Brain microvascular endothelial cell (primary cell): ENCODE results near the gene PHACTR3.

Experiments used
- DNase-seq: peaks from one replicate; pipeline ENCODE4 v3.0.0-alpha.2; 2020
- H3K27ac ChIP-seq: fragments of 250-450 bp; sonication (Bioruptor Pico); 2 replicates; pipeline ENCODE4 v1.5.1; 2020; ENCODE audit warnings: mild to moderate bottlenecking, moderate library complexity
- H3K27me3 ChIP-seq: fragments of 250-450 bp; sonication (Bioruptor Pico); replicated peaks from 2 replicates; pipeline ENCODE4 v1.5.1; 2020; ENCODE audit warnings: mild to moderate bottlenecking
- H3K36me3 ChIP-seq: fragments of 250-450 bp; sonication (Bioruptor Pico); replicated peaks from 2 replicates; pipeline ENCODE4 v1.5.1; 2020; ENCODE audit warnings: mild to moderate bottlenecking
- H3K4me3 ChIP-seq: 2 replicates; pipeline ENCODE4 v1.5.1; 2011; ENCODE audit warnings: low read depth, mild to moderate bottlenecking, control low read depth, low read length, moderate library complexity
- in situ Hi-C: cut with HindIII; loops from 2 replicates; pipeline ENCODE4 v1.10.0; 2017; ENCODE audit warnings: low sequenced_read_pairs, low pct_ligation_motif_present
- TF ChIP-seq, protein P1 (sequence below): IDR thresholded peaks from 2 replicates; pipeline ENCODE4 v1.5.1; 2011; ENCODE audit warnings: low read depth, mild to moderate bottlenecking, moderate library complexity, low read length, control low read depth, inconsistent platforms; ENCODE audit errors: missing control alignments

PHACTR3 gene

DNA sequence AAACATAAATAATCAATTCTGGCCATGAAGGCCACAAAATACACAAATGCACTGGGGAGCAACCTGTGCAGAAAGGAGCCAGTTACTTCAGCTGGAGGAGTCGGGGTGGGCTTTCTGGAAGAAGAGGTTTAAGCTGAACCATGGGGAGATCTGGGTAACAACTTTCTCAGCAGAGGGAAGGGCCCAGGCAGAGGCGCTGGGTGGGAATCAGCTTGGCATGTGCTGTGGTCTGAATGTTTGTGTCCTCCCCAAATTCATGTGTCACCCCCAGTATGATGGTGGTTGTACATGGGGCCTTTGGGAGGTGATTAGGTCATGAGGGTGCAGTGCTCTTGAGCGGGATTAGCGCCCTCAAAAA is 221.2 kb downstream of the PHACTR3 start:
- in situ Hi-C loops = no loop called here
- Histone ChIP-seq H3K36me3 (no peaks in the 10 kb centered on the region), H3K4me3 (no peak overlapping the region), H3K27me3 (no peaks in the 10 kb centered on the region), H3K27ac (no peak overlapping the region)
- TF ChIP-seq, protein P1, sequence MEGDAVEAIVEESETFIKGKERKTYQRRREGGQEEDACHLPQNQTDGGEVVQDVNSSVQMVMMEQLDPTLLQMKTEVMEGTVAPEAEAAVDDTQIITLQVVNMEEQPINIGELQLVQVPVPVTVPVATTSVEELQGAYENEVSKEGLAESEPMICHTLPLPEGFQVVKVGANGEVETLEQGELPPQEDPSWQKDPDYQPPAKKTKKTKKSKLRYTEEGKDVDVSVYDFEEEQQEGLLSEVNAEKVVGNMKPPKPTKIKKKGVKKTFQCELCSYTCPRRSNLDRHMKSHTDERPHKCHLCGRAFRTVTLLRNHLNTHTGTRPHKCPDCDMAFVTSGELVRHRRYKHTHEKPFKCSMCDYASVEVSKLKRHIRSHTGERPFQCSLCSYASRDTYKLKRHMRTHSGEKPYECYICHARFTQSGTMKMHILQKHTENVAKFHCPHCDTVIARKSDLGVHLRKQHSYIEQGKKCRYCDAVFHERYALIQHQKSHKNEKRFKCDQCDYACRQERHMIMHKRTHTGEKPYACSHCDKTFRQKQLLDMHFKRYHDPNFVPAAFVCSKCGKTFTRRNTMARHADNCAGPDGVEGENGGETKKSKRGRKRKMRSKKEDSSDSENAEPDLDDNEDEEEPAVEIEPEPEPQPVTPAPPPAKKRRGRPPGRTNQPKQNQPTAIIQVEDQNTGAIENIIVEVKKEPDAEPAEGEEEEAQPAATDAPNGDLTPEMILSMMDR = no peak
- no peak for DNase-seq

DNA sequence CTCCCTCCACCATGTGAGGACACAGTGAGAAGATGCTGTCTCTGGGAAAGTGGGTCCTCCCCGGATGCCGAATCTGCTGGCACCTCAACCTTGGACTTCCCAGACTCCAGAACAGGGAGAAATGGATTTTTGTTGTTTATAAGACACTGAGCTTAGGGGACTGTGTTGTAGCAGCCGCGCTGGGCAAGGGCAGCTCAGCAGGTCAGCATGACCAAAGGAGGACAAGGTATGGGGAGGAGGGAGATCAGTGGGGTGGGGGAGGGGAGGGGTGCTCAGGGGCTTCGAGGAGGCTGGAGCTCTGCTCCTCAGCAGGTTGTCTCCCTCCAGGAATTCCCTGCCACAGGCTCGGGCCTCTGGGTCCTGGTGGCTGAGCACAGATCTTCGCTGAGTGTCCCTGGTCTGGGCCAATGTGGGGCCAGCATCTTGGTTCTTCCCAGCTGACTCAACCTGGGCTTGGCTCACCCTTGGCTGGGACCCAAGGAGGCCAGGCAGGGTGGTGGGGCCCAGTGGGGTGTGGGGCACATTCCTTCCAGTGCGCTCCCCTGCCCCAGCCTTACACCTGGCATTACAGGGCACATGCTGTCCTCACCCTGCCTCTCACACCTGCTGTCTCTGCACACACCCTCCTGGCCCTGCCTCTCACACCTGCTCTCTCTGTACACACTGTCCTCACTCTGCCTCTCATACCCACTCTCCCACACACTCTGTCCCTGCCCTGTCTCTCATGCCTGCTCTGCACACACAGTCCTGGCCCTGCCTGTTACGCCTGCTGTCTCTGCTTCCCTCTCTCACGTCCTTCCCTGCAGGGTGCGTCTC is 221.8 kb downstream of the PHACTR3 start:
- Histone ChIP-seq H3K36me3 (no peaks in the 10 kb centered on the region), H3K27me3 (no peaks in the 10 kb centered on the region), H3K4me3 (no peak overlapping the region), H3K27ac (no peak overlapping the region)
- TF ChIP-seq, protein P1 = no peak
- no peak for DNase-seq
- in situ Hi-C loops = no loop called here

DNA sequence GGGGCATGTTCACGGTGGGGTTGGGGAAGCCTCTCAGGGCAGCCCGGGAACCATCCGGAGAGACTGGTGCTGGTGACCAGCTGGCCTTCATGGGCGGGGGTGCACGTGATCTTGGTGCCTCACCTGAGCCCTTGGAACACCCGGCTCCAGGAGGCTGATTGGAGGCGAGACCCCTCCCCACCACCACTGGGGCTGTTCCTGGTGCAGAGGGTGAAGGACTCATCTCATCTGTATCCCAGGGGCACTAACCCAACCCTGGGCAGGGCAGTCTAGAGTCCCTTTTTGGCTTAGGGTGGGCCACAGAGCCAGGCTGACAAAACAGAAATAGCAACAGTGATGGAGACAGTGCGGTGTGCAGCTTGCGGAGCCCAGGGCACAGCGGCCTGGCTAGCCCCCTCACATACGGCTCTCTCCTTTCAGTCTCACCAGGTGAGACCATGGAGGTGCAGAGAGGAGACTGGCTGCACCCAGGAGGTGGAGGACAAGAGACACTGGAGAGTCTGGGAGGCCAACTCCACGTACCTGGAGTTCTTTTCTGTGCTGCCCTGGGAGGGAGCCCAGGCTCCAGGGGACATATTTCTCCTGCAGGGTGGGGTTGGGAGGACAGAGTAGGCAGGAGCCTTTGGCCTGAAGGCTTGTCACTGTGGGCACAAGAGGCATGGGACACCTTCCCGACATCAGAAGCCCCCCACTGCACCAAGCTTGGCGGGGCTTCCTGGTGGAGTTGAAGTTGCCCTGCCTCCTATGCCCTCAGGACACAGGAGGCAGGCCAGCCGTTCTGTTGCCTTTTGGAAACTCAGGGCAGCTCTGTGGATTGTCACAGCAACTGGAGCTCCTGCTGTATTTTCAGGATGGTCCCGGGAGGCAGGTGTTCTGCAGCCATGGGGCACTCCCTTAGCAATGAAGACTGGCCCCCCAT is 223.1 kb downstream of the PHACTR3 start:
- in situ Hi-C loops = no loop called here
- Histone ChIP-seq H3K4me3 (no peak overlapping the region), H3K27ac (no peak overlapping the region), H3K27me3 (no peaks in the 10 kb centered on the region), H3K36me3 (no peaks in the 10 kb centered on the region)
- TF ChIP-seq, protein P1 = no peak
- no peak for DNase-seq

DNA sequence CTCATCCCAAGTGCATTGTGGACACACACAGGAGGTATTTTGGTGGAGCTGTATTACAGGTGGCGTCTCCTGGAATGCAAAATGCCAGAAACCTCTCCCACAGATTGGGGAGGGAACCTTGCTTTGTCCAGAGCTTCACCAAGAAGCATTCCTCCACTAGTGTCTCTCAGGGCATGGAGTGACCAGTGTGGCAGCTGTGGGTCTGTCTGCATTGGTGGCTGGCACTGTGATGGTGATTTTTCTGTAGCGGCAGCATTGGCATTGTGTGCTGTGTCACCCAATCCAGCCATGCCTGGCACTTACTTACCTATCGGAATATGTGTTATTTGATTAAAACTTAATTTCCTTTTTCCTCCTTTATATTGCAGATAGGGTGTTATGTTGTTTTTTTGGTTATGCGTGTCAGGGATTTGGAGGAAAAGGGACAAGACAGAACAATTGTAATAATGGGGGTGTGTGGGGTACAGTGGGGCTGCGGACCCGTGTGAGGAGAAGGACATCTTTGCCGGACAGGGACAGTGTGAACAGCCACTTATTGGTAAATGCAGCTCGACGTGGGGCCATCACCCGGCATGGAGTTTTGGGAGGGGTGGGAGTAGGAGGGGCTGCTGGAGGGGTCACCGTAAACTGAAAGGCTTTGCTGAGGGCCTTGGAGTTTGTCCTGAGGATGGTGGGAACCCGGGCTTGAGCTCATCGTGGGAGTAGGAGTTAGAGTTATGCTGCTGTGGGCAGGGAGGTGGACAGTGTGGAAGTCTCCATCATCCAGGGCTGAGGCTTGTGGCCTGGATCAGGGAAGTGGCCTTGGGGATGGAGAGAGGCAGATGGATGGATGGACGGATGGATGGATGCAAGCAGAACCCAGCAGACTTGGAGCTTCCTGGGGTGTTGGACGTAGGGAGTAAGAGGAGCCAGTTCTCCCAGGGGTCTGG is 224.0 kb downstream of the PHACTR3 start:
- TF ChIP-seq, protein P1 = no peak
- H3K27ac ChIP-seq = no peak overlapping the region

DNA sequence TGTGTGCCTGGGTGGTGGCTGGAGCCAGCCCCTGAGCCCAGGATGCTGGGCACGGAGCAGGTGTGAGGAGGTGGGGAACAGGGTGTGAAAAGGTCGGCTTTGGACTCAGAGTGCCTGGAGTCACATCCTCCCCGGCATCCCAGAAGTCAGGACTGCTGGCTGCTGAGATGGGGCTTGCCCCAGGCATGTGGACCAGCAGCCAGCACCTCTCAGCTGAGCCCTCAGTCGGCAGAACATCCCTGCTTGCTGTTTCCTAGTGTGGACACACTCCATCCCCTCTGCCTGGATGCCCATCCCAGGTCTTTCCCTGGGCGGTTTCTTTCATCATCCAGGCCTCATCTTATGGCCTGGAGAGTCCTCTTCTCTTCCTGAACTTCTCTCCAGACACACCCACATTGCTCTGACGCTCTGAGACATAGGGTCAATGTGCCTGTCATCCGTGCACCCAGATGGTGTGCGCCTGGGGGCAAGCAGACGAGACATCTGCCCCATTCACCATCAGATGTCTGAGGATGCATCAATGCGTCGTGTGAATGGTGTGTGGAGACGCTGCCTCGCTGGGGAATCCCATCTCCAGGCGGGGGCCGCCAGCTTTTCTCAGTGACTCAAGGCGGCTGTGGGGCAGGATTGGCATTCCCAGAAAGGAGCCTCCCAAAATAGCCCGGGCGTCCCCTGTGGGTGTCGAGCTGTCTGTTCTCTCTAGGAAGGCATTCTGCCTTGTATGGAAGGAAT is 224.9 kb downstream of the PHACTR3 start:
- TF ChIP-seq, protein P1 = no peak

More for the DNA sequence above, 224.0 kb downstream of the PHACTR3 start:
- DNase-seq = no peak
- Histone ChIP-seq H3K36me3 (no peaks in the 10 kb centered on the region), H3K27me3 (no peaks in the 10 kb centered on the region), H3K4me3 (no peak overlapping the region)
- in situ Hi-C loops = no loop called here

More for the DNA sequence above, 224.9 kb downstream of the PHACTR3 start:
- in situ Hi-C loops = no loop called here
- H3K4me3 ChIP-seq = no peak overlapping the region
- no peak for DNase-seq
- H3K36me3 ChIP-seq = no peaks in the 10 kb centered on the region
- H3K27me3 ChIP-seq = no peaks in the 10 kb centered on the region
- H3K27ac ChIP-seq = no peak overlapping the region
